H1 (cell line): ENCODE data around the gene USP50. TPM values are rescaled to one million over a fixed set of nuclear protein-coding genes. Genes with fewer than 3 reads are reported as not detected.

Source experiments
- CTCF ChIA-PET: fragments of 300-600 bp; sonication (Branson Sonifier 250); formaldehyde crosslinking; loops from one replicate; lab custom pipeline; 2021; ENCODE audit not compliant: partially characterized antibody; lab: Charles Lee
- POLR2A ChIA-PET: fragments of 300-600 bp; sonication (Branson Sonifier 250); formaldehyde crosslinking; loops from one replicate; lab custom pipeline; 2021; ENCODE audit warnings: inconsistent platforms; ENCODE audit not compliant: partially characterized antibody; lab: Charles Lee
- DNase-seq, 2 experiments: peaks; one replicate each; pipeline versions ENCODE4 v3.0.0 to v3.0.0-alpha.2; 2010 to 2022; ENCODE audit warnings: low spot score in 2 of 2, low read depth in 1 of 2, mixed read lengths in 1 of 2
- FAIRE-seq: peaks from 2 replicates; lab custom pipeline; 2011; peaks lifted over from hg19 to GRCh38; lab: Jason Lieb, UNC
- H2AFZ ChIP-seq: 2 replicates; pipeline ENCODE4 v1.8.1; 2012; ENCODE audit warnings: low read length, inconsistent platforms
- H2AK5ac ChIP-seq: 2 replicates; pipeline ENCODE4 v1.6.1; 2013; ENCODE audit warnings: low read depth, low read length
- H2BK120ac ChIP-seq: replicated peaks from 2 replicates; pipeline ENCODE3; 2013; ENCODE audit warnings: low read depth, low read length, inconsistent platforms
- H2BK12ac ChIP-seq: 2 replicates; pipeline ENCODE4 v1.6.1; 2013; ENCODE audit warnings: low read depth, low read length
- H2BK15ac ChIP-seq: 2 replicates; pipeline ENCODE4 v1.6.1; 2013; ENCODE audit warnings: low read length
- H2BK20ac ChIP-seq: 2 replicates; pipeline ENCODE4 v1.6.1; 2013; ENCODE audit warnings: low read length
- H2BK5ac ChIP-seq: 2 replicates; pipeline ENCODE4 v1.6.1; 2013; ENCODE audit warnings: low read depth, low read length
- H3K14ac ChIP-seq: 2 replicates; pipeline ENCODE4 v1.6.1; 2013; ENCODE audit warnings: inconsistent platforms; ENCODE audit not compliant: insufficient read length
- H3K18ac ChIP-seq: 2 replicates; pipeline ENCODE4 v1.6.1; 2013; ENCODE audit warnings: low read length; ENCODE audit errors: extremely low read depth
- H3K23ac ChIP-seq: 2 replicates; pipeline ENCODE4 v1.6.1; 2013; ENCODE audit warnings: inconsistent platforms; ENCODE audit not compliant: insufficient read length
- H3K23me2 ChIP-seq: 2 replicates; pipeline ENCODE4 v1.6.1; 2013; ENCODE audit warnings: low read depth, low read length
- H3K27ac ChIP-seq: 2 replicates; pipeline ENCODE4 v1.6.1; 2011; ENCODE audit warnings: low read depth, low read length, inconsistent platforms
- H3K27me3 ChIP-seq, 4 experiments: replicated peaks in 1 of 4; 1 replicate in 1 of 4; 2 replicates in 3 of 4; pipeline versions ENCODE4 v1.6.1 to v1.8.1; 2011 to 2013; ENCODE audit warnings: low read length in 3 of 4, mild to moderate bottlenecking in 3 of 4, inconsistent platforms in 2 of 4, mixed read lengths in 2 of 4, moderate library complexity in 1 of 4; ENCODE audit not compliant: control insufficient read depth in 3 of 4, insufficient read depth in 3 of 4; ENCODE audit errors: extremely low read depth in 1 of 4
- H3K36me3 ChIP-seq, 4 experiments: 2 replicates each; pipeline versions ENCODE4 v1.6.1 to v1.8.1; 2011 to 2013; ENCODE audit warnings: mild to moderate bottlenecking in 4 of 4, low read length in 3 of 4, moderate library complexity in 2 of 4, control low read depth in 1 of 4, inconsistent platforms in 1 of 4; ENCODE audit not compliant: insufficient read depth in 4 of 4, control insufficient read depth in 2 of 4
- H3K4ac ChIP-seq: replicated peaks from 2 replicates; pipeline ENCODE3; 2013; ENCODE audit warnings: low read length, low read depth, mixed read lengths, inconsistent platforms; ENCODE audit not compliant: insufficient read length
- H3K4me1 ChIP-seq, 4 experiments: replicated peaks in 1 of 4; 1 replicate in 1 of 4; 2 replicates in 3 of 4; pipeline versions ENCODE4 v1.6.1 to v1.8.1; 2011 to 2013; ENCODE audit warnings: low read length in 3 of 4, inconsistent platforms in 2 of 4, mixed read lengths in 1 of 4; ENCODE audit not compliant: insufficient read depth in 4 of 4, control insufficient read depth in 3 of 4
- H3K4me2 ChIP-seq, 2 experiments: 2 replicates each; pipeline versions ENCODE4 v1.6.1 to v1.8.1; 2011 to 2013; ENCODE audit warnings: low read depth in 2 of 2, low read length in 2 of 2, control low read depth in 1 of 2, inconsistent platforms in 1 of 2, mild to moderate bottlenecking in 1 of 2; ENCODE audit not compliant: insufficient read depth in 1 of 2
- H3K4me3 ChIP-seq, 4 experiments: fragments of 200-600, 300-600 bp in 1 of 4; sonication (generic), shearing (Covaris generic), sonication (Bioruptor Twin) in 1 of 4; 2 replicates each; pipeline versions ENCODE4 v1.5.1 to v1.8.1; 2011 to 2016; ENCODE audit warnings: low read length in 4 of 4, low read depth in 3 of 4, control low read depth in 2 of 4, inconsistent platforms in 2 of 4, mild to moderate bottlenecking in 2 of 4, mixed read lengths in 1 of 4, moderate library complexity in 1 of 4; ENCODE audit not compliant: insufficient read depth in 2 of 4; ENCODE audit errors: extremely low read depth in 1 of 4
- H3K56ac ChIP-seq: replicated peaks from 2 replicates; pipeline ENCODE3; 2013; ENCODE audit warnings: low read depth, mild to moderate bottlenecking, mixed read lengths, low read length, inconsistent platforms; ENCODE audit not compliant: insufficient read length
- H3K79me1 ChIP-seq: 2 replicates; pipeline ENCODE4 v1.6.1; 2013; ENCODE audit warnings: low read depth, low read length, control low read depth
- H3K79me2 ChIP-seq, 2 experiments: 2 replicates each; pipeline versions ENCODE4 v1.6.1 to v1.8.1; 2012 to 2013; ENCODE audit warnings: low read length in 2 of 2, mild to moderate bottlenecking in 2 of 2, inconsistent platforms in 1 of 2; ENCODE audit not compliant: insufficient read depth in 2 of 2, control insufficient read depth in 1 of 2
- H3K9ac ChIP-seq, 4 experiments: replicated peaks in 1 of 4; 1 replicate in 1 of 4; 2 replicates in 3 of 4; pipeline versions ENCODE4 v1.6.1 to v1.8.1; 2011 to 2013; ENCODE audit warnings: low read depth in 3 of 4, low read length in 3 of 4, control low read depth in 2 of 4, mild to moderate bottlenecking in 2 of 4, moderate library complexity in 2 of 4, inconsistent platforms in 1 of 4; ENCODE audit errors: extremely low read depth in 1 of 4
- H3K9me3 ChIP-seq, 2 experiments: 2 replicates each; pipeline versions ENCODE4 v1.6.1 to v1.8.1; 2012 to 2013; ENCODE audit warnings: mild to moderate bottlenecking in 2 of 2, moderate library complexity in 2 of 2, control low read depth in 1 of 2, inconsistent platforms in 1 of 2, low read depth in 1 of 2, low read length in 1 of 2, mixed read lengths in 1 of 2; ENCODE audit not compliant: insufficient read depth in 2 of 2
- H4K20me1 ChIP-seq, 2 experiments: replicated peaks in 1 of 2; 2 replicates each; pipeline versions ENCODE3 to v1.8.1; 2011 to 2013; ENCODE audit warnings: inconsistent platforms in 2 of 2, low read length in 2 of 2, mild to moderate bottlenecking in 1 of 2; ENCODE audit not compliant: insufficient read depth in 2 of 2, control insufficient read depth in 1 of 2
- H4K5ac ChIP-seq: 2 replicates; pipeline ENCODE4 v1.6.1; 2013; ENCODE audit warnings: low read length, low read depth, mixed read lengths, inconsistent platforms; ENCODE audit not compliant: insufficient read length
- H4K8ac ChIP-seq: 2 replicates; pipeline ENCODE4 v1.8.0; 2013; ENCODE audit warnings: mild to moderate bottlenecking, moderate library complexity, low read length, inconsistent platforms; ENCODE audit not compliant: insufficient read depth; ENCODE audit errors: extremely low read depth
- H4K91ac ChIP-seq: replicated peaks from 2 replicates; pipeline ENCODE3; 2013; ENCODE audit warnings: low read length, mixed read lengths, inconsistent platforms; ENCODE audit not compliant: insufficient read length
- ASH2L ChIP-seq: fragments of 200-600, 300-600 bp; sonication (generic); IDR thresholded peaks from one replicate; pipeline ENCODE4 v1.7.1; 2017; ENCODE audit warnings: low read length
- EP300 ChIP-seq, 2 experiments: IDR thresholded peaks; 1 replicate in 1 of 2; 2 replicates in 1 of 2; pipeline ENCODE4 v1.6.1; 2011 to 2012; ENCODE audit warnings: low read depth in 2 of 2, low read length in 2 of 2, mild to moderate bottlenecking in 2 of 2, borderline replicate concordance in 1 of 2, inconsistent platforms in 1 of 2, moderate library complexity in 1 of 2
- EZH2 ChIP-seq: fragments of 200-600 bp; sonication (generic); IDR thresholded peaks from 2 replicates; pipeline ENCODE4 v1.7.1; 2012; ENCODE audit warnings: low read depth, mild to moderate bottlenecking, moderate library complexity, low read length, inconsistent platforms; ENCODE audit not compliant: severe bottlenecking
- FOSL1 ChIP-seq: IDR thresholded peaks from 2 replicates; pipeline ENCODE4 v1.6.1; 2011; ENCODE audit warnings: mild to moderate bottlenecking, low read depth, low read length, moderate library complexity; ENCODE audit not compliant: insufficient read depth
- HDAC2 ChIP-seq, 2 experiments: fragments of 300-600 bp in 1 of 2; sonication (generic) in 1 of 2; IDR thresholded peaks; 2 replicates each; pipeline ENCODE4 v1.6.1; 2011 to 2012; ENCODE audit warnings: low read depth in 2 of 2, low read length in 2 of 2, mild to moderate bottlenecking in 2 of 2, moderate library complexity in 2 of 2, borderline replicate concordance in 1 of 2, inconsistent platforms in 1 of 2
- HDAC6 ChIP-seq: IDR thresholded peaks from one replicate; pipeline ENCODE4 v1.7.1; 2012; ENCODE audit warnings: low read depth, mild to moderate bottlenecking, inconsistent platforms, low read length, moderate library complexity
- JUN ChIP-seq: IDR thresholded peaks from 2 replicates; pipeline ENCODE4 v1.6.1; 2011; ENCODE audit warnings: low read depth, mild to moderate bottlenecking, improper control_type of control experiment, low read length
- KDM4A ChIP-seq: IDR thresholded peaks from one replicate; pipeline ENCODE4 v1.7.1; 2012; ENCODE audit warnings: low read depth, mild to moderate bottlenecking, moderate library complexity, low read length, inconsistent platforms; ENCODE audit not compliant: severe bottlenecking
- MAFK ChIP-seq: IDR thresholded peaks from 2 replicates; pipeline ENCODE4 v1.6.1; 2012; ENCODE audit warnings: low read depth, mild to moderate bottlenecking, improper control_type of control experiment, low read length
- NRF1 ChIP-seq: IDR thresholded peaks from 2 replicates; pipeline ENCODE4 v1.6.1; 2011; ENCODE audit warnings: mild to moderate bottlenecking, low read depth, low read length, improper control_type of control experiment
- RAD21 ChIP-seq, 2 experiments: IDR thresholded peaks in 1 of 2; conservative IDR thresholded peaks in 1 of 2; 2 replicates each; pipeline ENCODE4 v1.6.1; 2011; ENCODE audit warnings: low read depth in 2 of 2, low read length in 2 of 2, improper control_type of control experiment in 1 of 2, inconsistent platforms in 1 of 2, mild to moderate bottlenecking in 1 of 2, moderate library complexity in 1 of 2
- RBBP5 ChIP-seq: IDR thresholded peaks from 2 replicates; pipeline ENCODE4 v1.7.1; 2012; ENCODE audit warnings: low read depth, mild to moderate bottlenecking, inconsistent platforms, low read length, moderate library complexity, borderline replicate concordance
- RXRA ChIP-seq: IDR thresholded peaks from 2 replicates; pipeline ENCODE4 v1.6.1; 2011; ENCODE audit warnings: low read depth, mild to moderate bottlenecking, low read length, moderate library complexity; ENCODE audit not compliant: insufficient read depth
- SP4 ChIP-seq: IDR thresholded peaks from 2 replicates; pipeline ENCODE4 v1.6.1; 2012; ENCODE audit warnings: low read length, inconsistent platforms
- WGBS, 2 experiments: shearing (Covaris generic) in 1 of 2; methylation state at CpG; one replicate each; pipeline versions ENCODE4 v1.1.6 to v1.1.7; 2013 to 2015; ENCODE audit warnings: low lambda C conversion rate in 2 of 2, mixed read lengths in 2 of 2, inconsistent platforms in 1 of 2, low coverage in 1 of 2, missing lambda C conversion rate in 1 of 2; ENCODE audit not compliant: insufficient replicate concordance in 2 of 2, insufficient coverage in 1 of 2, insufficient read length in 1 of 2; ENCODE audit errors: extremely low coverage in 1 of 2, missing lambda C conversion rate in 1 of 2; 5-methylcytosine and 5-hydroxymethylcytosine counted together
- polyA plus RNA-seq, 7 experiments: library from polyadenylated mRNA; depleted of rRNA in 3 of 7; stranded (reverse) in 5 of 7; unstranded in 2 of 7; fragments of >200 nt in 5 of 7; fragments of 200-250 nt in 2 of 7; gene quantifications; 1 replicate in 5 of 7; 2 replicates in 1 of 7; 4 replicates in 1 of 7; pipeline versions ENCODE4 v1.2.1 to v1.2.3, GENCODE V29; 2011 to 2013; ENCODE audit warnings: missing spikeins in 2 of 7, mixed read lengths in 2 of 7
- total RNA-seq: library from RNA; stranded (reverse); fragmentation: NEBNext Ultra II Directional; extraction: Animal tissue kit (Norgen Biotek cat#: 25700); gene quantifications from 2 replicates; pipeline ENCODE4 v1.2.1, GENCODE V29; 2021

The USP50 gene
- total and polyA plus RNA-seq, 2 of the 8 experiments (the other 6 are each of a cell fraction or from before 2014, with no cell fraction given): not detected

- H2BK12ac ChIP-seq: no peak overlapping the region
- no peak overlapping the region for H3K27ac ChIP-seq
- no peak overlapping the region for H4K5ac ChIP-seq
- H4K8ac ChIP-seq: no peak overlapping the region
- H3K14ac ChIP-seq: no peak overlapping the region
- no peaks in the 10 kb centered on the region for H3K79me1 ChIP-seq
- no peaks in the 10 kb centered on the region for H3K4me1 ChIP-seq
- no peak overlapping the region for H3K9ac ChIP-seq
- no peaks in the 10 kb centered on the region for H3K23me2 ChIP-seq
- WGBS, 2 experiments: 89% methylated on average over 4 of the region's 4 CpGs; no CpG with 5 or more reads in 1 of the 2 experiments
- no peak for FAIRE-seq
- H3K56ac ChIP-seq: no peak overlapping the region
- no peak overlapping the region for H2BK20ac ChIP-seq
- H2AFZ ChIP-seq: no peak overlapping the region
- H3K36me3 ChIP-seq: peaks cover 0 to 5% (median 1%) of the 10 kb centered on the region in 4 experiments; a peak in 5 of 8 replicates
- no peak overlapping the region for H3K4me2 ChIP-seq
- H3K18ac ChIP-seq: no peak overlapping the region
- no peaks in the 10 kb centered on the region for H4K20me1 ChIP-seq
- DNase-seq: no peak
- no peaks in the 10 kb centered on the region for H3K9me3 ChIP-seq
- H4K91ac ChIP-seq: no peak overlapping the region
- H2AK5ac ChIP-seq: no peak overlapping the region
- H2BK15ac ChIP-seq: no peak overlapping the region
- ChIA-PET CTCF (no interaction called here), POLR2A (no interaction called here)
- no peak overlapping the region for H2BK120ac ChIP-seq
- H3K27me3 ChIP-seq: no peaks in the 10 kb centered on the region
- no peak overlapping the region for H2BK5ac ChIP-seq
- H3K4ac ChIP-seq: no peak overlapping the region
- H3K4me3 ChIP-seq: no peak overlapping the region
- H3K79me2 ChIP-seq: no peaks in the 10 kb centered on the region
- no peak overlapping the region for H3K23ac ChIP-seq
- TF ChIP-seq JUN (no peak), RXRA (no peak), HDAC6 (no peak), KDM4A (no peak), RBBP5 (no peak), EP300 (IDR thresholded peaks at IDR 0.05; ENCODE audit: borderline replicate concordance in 1 of 2, low read depth in 2 of 2, low read length in 2 of 2) (no peak), NRF1 (no peak), ASH2L (no peak), MAFK (no peak), SP4 (no peak), RAD21 (IDR thresholded peaks at IDR 0.05 in 1 of 2, conservative IDR thresholded peaks at IDR 0.05 in 1 of 2; ENCODE audit: low read depth in 2 of 2, low read length in 2 of 2) (no peak), FOSL1 (no peak), EZH2 (no peak), HDAC2 (IDR thresholded peaks at IDR 0.05; ENCODE audit: borderline replicate concordance in 1 of 2, low read depth in 2 of 2, low read length in 2 of 2) (no peak)
Measured at GRCh38 chr15:50563756-50564155, 17.3 kb upstream of the USP50 start.
